Stomach (tissue), 9 donors: ENCODE measurements around the gene CCDC141. TPM values are rescaled to one million over a fixed set of nuclear protein-coding genes. Genes with fewer than 3 reads are reported as not detected.

Experiments
- DNase-seq, 2 donors: peaks; one replicate each; pipeline versions ENCODE4 v3.0.0 to v3.0.0-alpha.2; 2013 to 2019
- H3K27ac ChIP-seq, 5 donors: fragments of 200-600 bp in 4 of 5; sonication (generic) in 4 of 5; one replicate each; pipeline ENCODE4 v1.5.1; 2013 to 2019; ENCODE audit warnings: mild to moderate bottlenecking in 1 of 5, moderate library complexity in 1 of 5
- H3K27me3 ChIP-seq, 3 donors: fragments of 200-600 bp; sonication (generic); one replicate each; pipeline ENCODE4 v1.5.1; 2017 to 2019; ENCODE audit warnings: mixed run types in 1 of 3
- H3K36me3 ChIP-seq, 4 donors: fragments of 200-600 bp; sonication (generic); 1 replicate in 3 of 4; 2 replicates in 1 of 4; pipeline ENCODE4 v1.5.1; 2016 to 2019
- H3K4me1 ChIP-seq, 4 donors: fragments of 200-600 bp; sonication (generic); one replicate each; pipeline ENCODE4 v1.5.1; 2016 to 2019
- H3K4me3 ChIP-seq, 4 donors: fragments of 200-600 bp; sonication (generic) in 3 of 4; one replicate each; pipeline ENCODE4 v1.5.1; 2016 to 2019; ENCODE audit warnings: mild to moderate bottlenecking in 1 of 4
- H3K9me3 ChIP-seq, 4 donors: fragments of 200-600 bp; sonication (generic); one replicate each; pipeline ENCODE4 v1.5.1; 2016 to 2019
- EP300 ChIP-seq: sonication (generic); formaldehyde crosslinking; IDR thresholded peaks from one replicate; pipeline ENCODE4 v1.6.1; 2017; ENCODE audit warnings: antibody characterized with exemption
- POLR2A ChIP-seq, 4 donors: fragments of 450-650 bp; IDR thresholded peaks; one replicate each; pipeline ENCODE4 v1.6.1; 2016; ENCODE audit warnings: antibody characterized with exemption in 4 of 4, control low read depth in 2 of 4, mild to moderate bottlenecking in 1 of 4, moderate library complexity in 1 of 4
- POLR2AphosphoS5 ChIP-seq, 3 donors: sonication (generic); formaldehyde crosslinking; IDR thresholded peaks; one replicate each; pipeline ENCODE4 v1.6.1; 2016; ENCODE audit warnings: antibody characterized with exemption in 3 of 3
- WGBS, 5 donors: extraction: QIAGEN DNeasy Blood & Tissue Kit in 3 of 5; methylation state at CpG; one replicate each; pipeline versions ENCODE4 v1.1.5 to v1.1.7; 2013 to 2018; 5-methylcytosine and 5-hydroxymethylcytosine counted together
- intact Hi-C: fragments of 100-400 bp; cut with DNase I; formaldehyde crosslinking; loops from one replicate; pipeline ENCODE4 v1.15.1; 2023; ENCODE audit warnings: low total_unique reads
- polyA plus RNA-seq, 3 donors: library from polyadenylated mRNA; stranded (reverse); fragments of 200-250 nt; gene quantifications; one replicate each; pipeline ENCODE4 v1.2.3, GENCODE V29; 2013
- total RNA-seq, 5 donors: library from RNA; depleted of rRNA; stranded (reverse); fragments of >200 nt; gene quantifications; one replicate each; pipeline versions ENCODE4 v1.1.0 to v1.2.3, GENCODE V29; 2014 to 2016
- TF ChIP-seq, protein P1 (sequence below), 7 experiments: fragments of 450-650 bp in 4 of 7; fragments of 200-600 bp in 3 of 7; sonication (generic) in 3 of 7; IDR thresholded peaks; one replicate each; pipeline ENCODE4 v1.5.1; 2016 to 2019; ENCODE audit warnings: antibody characterized with exemption in 7 of 7, control low read depth in 2 of 7, mild to moderate bottlenecking in 1 of 7
- donor health status: healthy with polysubstance abuse.
- donor health status: Bipolar disorder and iron deficiency.
- donor health status: healthy.

Gene CCDC141
- total and polyA plus RNA-seq, 8 donors: 0.10 to 12.5 (median 1.2) TPM; not detected in 1

DNA sequence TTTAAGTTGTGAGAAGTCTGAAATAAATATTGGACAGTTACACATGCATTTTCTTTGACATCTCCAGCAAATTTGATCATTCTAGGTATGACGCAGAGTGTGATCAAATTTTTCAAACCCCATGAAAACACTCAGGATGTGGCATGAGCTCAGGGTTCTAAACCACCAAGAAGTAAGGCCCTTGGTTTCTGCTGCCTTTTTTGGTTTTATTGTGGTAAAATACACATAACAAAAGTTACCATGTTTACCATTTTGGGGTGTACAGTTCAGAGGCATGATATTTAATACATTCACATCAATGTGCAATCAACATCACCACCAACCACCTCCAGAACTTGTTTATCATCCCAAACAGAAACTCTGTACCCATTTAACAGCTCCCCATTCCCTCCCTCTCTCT is 178.4 kb downstream of the CCDC141 start:
- Histone ChIP-seq H3K9me3 (no peaks in the 10 kb centered on the region), H3K36me3 (no peaks in the 10 kb centered on the region), H3K27ac (no peak overlapping the region), H3K4me3 (no peak overlapping the region), H3K4me1 (no peaks in the 10 kb centered on the region), H3K27me3 (no peaks in the 10 kb centered on the region)
- intact Hi-C loops: no loop called here
- 85 to 90% (median 86%) methylated on average over 1 of the region's 1 CpG for WGBS, 5 donors
- no peak for TF ChIP-seq EP300
- TF ChIP-seq POLR2AphosphoS5 (IDR thresholded peaks at IDR 0.05): no peak
- no peak for TF ChIP-seq POLR2A (IDR thresholded peaks at IDR 0.05)
- TF ChIP-seq, protein P1, sequence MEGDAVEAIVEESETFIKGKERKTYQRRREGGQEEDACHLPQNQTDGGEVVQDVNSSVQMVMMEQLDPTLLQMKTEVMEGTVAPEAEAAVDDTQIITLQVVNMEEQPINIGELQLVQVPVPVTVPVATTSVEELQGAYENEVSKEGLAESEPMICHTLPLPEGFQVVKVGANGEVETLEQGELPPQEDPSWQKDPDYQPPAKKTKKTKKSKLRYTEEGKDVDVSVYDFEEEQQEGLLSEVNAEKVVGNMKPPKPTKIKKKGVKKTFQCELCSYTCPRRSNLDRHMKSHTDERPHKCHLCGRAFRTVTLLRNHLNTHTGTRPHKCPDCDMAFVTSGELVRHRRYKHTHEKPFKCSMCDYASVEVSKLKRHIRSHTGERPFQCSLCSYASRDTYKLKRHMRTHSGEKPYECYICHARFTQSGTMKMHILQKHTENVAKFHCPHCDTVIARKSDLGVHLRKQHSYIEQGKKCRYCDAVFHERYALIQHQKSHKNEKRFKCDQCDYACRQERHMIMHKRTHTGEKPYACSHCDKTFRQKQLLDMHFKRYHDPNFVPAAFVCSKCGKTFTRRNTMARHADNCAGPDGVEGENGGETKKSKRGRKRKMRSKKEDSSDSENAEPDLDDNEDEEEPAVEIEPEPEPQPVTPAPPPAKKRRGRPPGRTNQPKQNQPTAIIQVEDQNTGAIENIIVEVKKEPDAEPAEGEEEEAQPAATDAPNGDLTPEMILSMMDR (IDR thresholded peaks at IDR 0.05): no peak
- DNase-seq: no peak

GRCh38 chr2:178870703-178871102 is 179.2 kb downstream of the CCDC141 start:
- intact Hi-C loops: no loop called here
- WGBS, 5 donors: 66 to 79% (median 72%) methylated on average over 3 of the region's 3 CpGs

GRCh38 chr2:178865999-178866398 is 183.9 kb downstream of the CCDC141 start:
- Histone ChIP-seq H3K36me3 (no peaks in the 10 kb centered on the region), H3K4me1 (peaks cover 0 to 17% (median 3%) of the 10 kb centered on the region in 4 donors), H3K9me3 (no peaks in the 10 kb centered on the region), H3K4me3 (no peak overlapping the region), H3K27ac (no peak overlapping the region), H3K27me3 (no peaks in the 10 kb centered on the region)
- intact Hi-C loops: no loop called here
- WGBS, 5 donors: 94 to 100% (median 96%) methylated on average over 2 of the region's 2 CpGs
- TF ChIP-seq, protein P1 (IDR thresholded peaks at IDR 0.05): no peak
- no peak for TF ChIP-seq POLR2A (IDR thresholded peaks at IDR 0.05)
- no peak for TF ChIP-seq EP300
- no peak for TF ChIP-seq POLR2AphosphoS5 (IDR thresholded peaks at IDR 0.05)
- DNase-seq: no peak

More at GRCh38 chr2:178870703-178871102, 179.2 kb downstream of the CCDC141 start:
- no peaks in the 10 kb centered on the region for H3K36me3 ChIP-seq
- no peak overlapping the region for H3K27ac ChIP-seq
- H3K4me1 ChIP-seq: peaks cover 0 to under 1% (median 0%) of the 10 kb centered on the region in 4 donors
- TF ChIP-seq POLR2A (IDR thresholded peaks at IDR 0.05) (no peak), POLR2AphosphoS5 (IDR thresholded peaks at IDR 0.05) (no peak), EP300 (no peak)
- TF ChIP-seq, protein P1 (IDR thresholded peaks at IDR 0.05): no peak
- no peak for DNase-seq
- H3K9me3 ChIP-seq: no peaks in the 10 kb centered on the region
- H3K27me3 ChIP-seq: no peaks in the 10 kb centered on the region
- H3K4me3 ChIP-seq: no peak overlapping the region

DNA sequence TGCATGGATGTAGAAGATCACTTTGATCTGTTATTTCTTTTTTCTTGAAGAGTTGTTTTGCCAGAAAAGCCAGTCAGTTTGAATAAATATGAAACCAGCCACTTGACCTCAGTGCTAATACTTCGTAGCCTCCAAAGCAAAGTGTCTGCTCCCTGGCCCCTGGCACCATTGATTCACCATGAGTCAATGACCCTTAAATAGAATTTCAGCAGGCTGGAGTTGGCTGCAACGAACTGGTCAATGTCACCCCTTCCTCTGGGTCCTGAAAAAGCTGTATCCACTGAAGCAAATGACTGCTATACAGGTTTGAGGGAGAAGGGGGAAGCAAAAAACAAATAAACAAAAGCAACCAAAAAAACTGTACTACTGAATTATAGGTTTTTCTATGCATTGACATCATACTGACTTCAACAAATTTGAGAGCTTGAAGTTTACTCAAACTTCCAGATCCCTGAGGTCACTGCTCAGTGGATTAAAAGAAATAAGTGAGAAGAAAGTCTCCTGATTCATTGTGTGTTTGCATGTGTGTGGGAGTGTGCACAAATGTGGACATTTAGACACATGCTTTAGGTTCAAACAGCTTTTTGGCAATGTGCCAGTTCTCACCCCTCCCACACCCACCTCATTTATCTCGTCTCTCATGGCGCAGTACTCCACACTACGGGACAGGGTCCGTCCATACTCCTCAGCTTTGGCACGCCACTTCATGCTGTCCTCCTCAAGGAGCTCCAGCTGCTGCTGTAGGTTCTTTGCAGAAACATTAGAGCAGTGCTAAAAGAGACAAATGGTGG is 184.6 kb downstream of the CCDC141 start:
- peak in 1 of 2 donors; percentile 65 for DNase-seq
- Histone ChIP-seq H3K27me3 (no peaks in the 10 kb centered on the region), H3K4me3 (no peak overlapping the region), H3K9me3 (no peaks in the 10 kb centered on the region), H3K36me3 (no peaks in the 10 kb centered on the region), H3K27ac (no peak overlapping the region), H3K4me1 (peaks cover 0 to 17% (median 3%) of the 10 kb centered on the region in 4 donors)
- WGBS, 5 donors: 51 to 68% (median 59%) methylated on average over 7 of the region's 7 CpGs
- intact Hi-C loops: no loop called here
- TF ChIP-seq POLR2A (IDR thresholded peaks at IDR 0.05) (no peak), EP300 (no peak), POLR2AphosphoS5 (IDR thresholded peaks at IDR 0.05) (no peak)
- TF ChIP-seq, protein P1 (IDR thresholded peaks at IDR 0.05): no peak
